Metanephros (tissue), 2 donors: ENCODE results near the gene SYNCRIP. TPM values are rescaled to one million over a fixed set of nuclear protein-coding genes. Genes with fewer than 3 reads are reported as not detected.

Experiments
- small RNA-seq: library from RNA; depleted of rRNA; stranded (forward); fragments of <200 nt; gene quantifications from one replicate; pipeline ENCODE3, GENCODE V24; 2014; ENCODE audit warnings: low replicate concordance
- total RNA-seq: library from RNA; depleted of rRNA; stranded (reverse); fragments of >200 nt; gene quantifications from one replicate; pipeline ENCODE4 v1.2.3, GENCODE V29; 2014

SYNCRIP gene
- 56.9 TPM for total RNA-seq

GRCh38 chr6:85642774-85643536 is at the start of gene SYNCRIP:
SYNCRIP (minus strand) TSS chr6:85642886; CDS start chr6:85641439, 1,447 bp downstream.

GRCh38 chr6:85593438-85594196 is 49.1 kb downstream of the SYNCRIP start, which contains the start of gene SNX14:
SNX14 (minus strand) TSS chr6:85593858; CDS start chr6:85593718, 140 bp downstream.

Small RNA genes within 50 kb of the gene (small RNA-seq; reads per million reads assigned to genes)
- not detected for gene SNORD50B

Other genes with a start within 250 kb of the SYNCRIP start
- 6.8 TPM for gene NT5E, start 192.8 kb downstream of the SYNCRIP start, total RNA-seq
- 94.2 TPM for gene SNX14, start 49.0 kb downstream of the SYNCRIP start, total RNA-seq